Superior temporal gyrus (tissue), 1 donor: Measurements from ENCODE around the gene ZMAT1.
A peak's percentile ranks its signal among the peaks of the same experiment; 100 is the strongest.
"Not testable (repeated sequence)": the region's sequence is repeated elsewhere in the genome, so short reads cannot be mapped to it uniquely, and the experiment has no call there.

Experiments used
- DNase-seq: peaks from one replicate; pipeline ENCODE4 v3.0.0-alpha.2; 2016; ENCODE audit errors: extremely low spot score

ZMAT1 gene

GRCh38 chrX:101931488-101932248, at the start of gene ZMAT1:
ZMAT1 (minus strand) TSS chrX:101932027; CDS start chrX:101932008, 19 bp downstream.
- peak; percentile 87 for DNase-seq

GRCh38 chrX:101977106-101977505, 45.3 kb upstream of the ZMAT1 start:
- no peak for DNase-seq

GRCh38 chrX:101973066-101973465, 41.2 kb upstream of the ZMAT1 start:
- DNase-seq = no peak

- not testable (repeated sequence) for DNase-seq
Observed at GRCh38 chrX:101964923-101965539, 33.2 kb upstream of the ZMAT1 start.

- DNase-seq = no peak
Observed at GRCh38 chrX:101958139-101958538, 26.3 kb upstream of the ZMAT1 start.

- no peak for DNase-seq
Observed at GRCh38 chrX:101957174-101957573, 25.3 kb upstream of the ZMAT1 start.

- DNase-seq = no peak
Observed at GRCh38 chrX:101956556-101956955, 24.7 kb upstream of the ZMAT1 start.

- no peak for DNase-seq
Observed at GRCh38 chrX:101950581-101950980, 18.8 kb upstream of the ZMAT1 start.

GRCh38 chrX:101932249-101932570, 383 bp upstream of the ZMAT1 start:
- DNase-seq = no peak

GRCh38 chrX:101931136-101931487, 715 bp downstream of the ZMAT1 start:
- peak; percentile 14 for DNase-seq

- DNase-seq = no peak
Observed at GRCh38 chrX:101925733-101926132, 6.1 kb downstream of the ZMAT1 start.

GRCh38 chrX:101918751-101919150, 13.1 kb downstream of the ZMAT1 start:
- DNase-seq = no peak

- no peak for DNase-seq
Observed at GRCh38 chrX:101906136-101906796, 25.6 kb downstream of the ZMAT1 start.

- DNase-seq = no peak
Observed at GRCh38 chrX:101904996-101905395, 26.8 kb downstream of the ZMAT1 start.
